ENCODE data around the gene DRGX. TPM values are rescaled to one million over a fixed set of nuclear protein-coding genes. Genes with fewer than 3 reads are reported as not detected.

The DRGX gene
- total and polyA plus RNA-seq, 2 of the 13 experiments (the other 11 are each of a cell fraction or from before 2014, with no cell fraction given) = not detected

DNA sequence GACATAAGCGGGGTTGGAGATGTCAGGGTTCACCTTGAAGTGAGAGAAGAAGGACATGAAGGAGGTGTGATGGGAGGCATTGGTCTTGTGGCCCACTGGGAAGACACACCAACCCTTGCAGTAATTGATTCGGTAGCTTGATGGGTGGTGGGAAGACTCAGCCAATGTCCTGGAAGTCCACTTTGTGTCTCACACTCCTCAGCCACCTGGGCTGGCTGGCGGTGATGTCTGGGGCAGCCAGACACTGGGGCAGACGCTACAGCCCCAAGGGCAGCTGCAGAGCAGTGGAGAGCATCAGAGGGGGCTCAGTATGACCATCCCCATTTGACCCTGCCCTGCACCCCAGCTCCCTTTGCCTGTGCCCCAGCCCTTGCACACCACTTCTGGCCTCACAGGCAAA is 16.7 kb upstream of the DRGX start:
- H3K4me3 ChIP-seq (replicated peaks in 1 of 3; ENCODE audit: insufficient read depth in 1 of 3, low read depth in 2 of 3, low read length in 3 of 3) = no peak overlapping the region
- no peak overlapping the region for H2AFZ ChIP-seq (ENCODE audit: low read length)
- ATAC-seq (no peak), DNase-seq (ENCODE audit: low spot score) (no peak), FAIRE-seq (no peak)
- 0 out of 2 replicates have a peak, but pooled peaks cover 3% of the 10 kb centered on the region for H4K20me1 ChIP-seq (ENCODE audit: insufficient read depth, low read length)
- H3K27me3 ChIP-seq (ENCODE audit: control insufficient read depth in 1 of 2, insufficient read depth in 2 of 2, low read length in 2 of 2) = peaks cover 3 to 29% of the 10 kb centered on the region in 2 experiments; a peak in 4 of 5 replicates
- BruUV-seq (replicated peaks) = no TSS peak
- intact Hi-C loops (cut with micrococcal nuclease; ENCODE audit: unreplicated experiment) = no loop called here
- no peak overlapping the region for H3K27ac ChIP-seq (ENCODE audit: extremely low read length, insufficient read depth, low read length)
- no peaks in the 10 kb centered on the region for H3K79me2 ChIP-seq (ENCODE audit: insufficient read depth, low read length)
- H3K9me3 ChIP-seq (ENCODE audit: low read length) = no peaks in the 10 kb centered on the region
- 0% methylated on average over 3 of the region's 4 CpGs for WGBS (ENCODE audit: low lambda C conversion rate)
- H3K4me2 ChIP-seq (ENCODE audit: low read depth, low read length) = no peak overlapping the region
- no peak overlapping the region for H3K9ac ChIP-seq (ENCODE audit: insufficient read depth, low read depth, low read length)
- H3K36me3 ChIP-seq (replicated peaks in 1 of 2; ENCODE audit: control insufficient read depth in 1 of 2, insufficient read depth in 2 of 2, low read length in 2 of 2) = no peaks in the 10 kb centered on the region
- in situ Hi-C loops (cut with HindIII; ENCODE audit: extremely low pct_ligation_motif_present, low pct_unique_long_range_greater_than_20kb) = no loop called here
- POLR2A ChIA-PET = no interaction called here
- no peaks in the 10 kb centered on the region for H3K4me1 ChIP-seq (ENCODE audit: insufficient read depth, low read length)
- CTCF ChIA-PET (ENCODE audit: low intra/inter-chr PET ratio, low total read pairs) = no interaction called here
- no peak for TF ChIP-seq LRRFIP1 (CRISPR knock-in tag; conservative IDR thresholded peaks at IDR 0.05)
- TF ChIP-seq, protein P1, sequence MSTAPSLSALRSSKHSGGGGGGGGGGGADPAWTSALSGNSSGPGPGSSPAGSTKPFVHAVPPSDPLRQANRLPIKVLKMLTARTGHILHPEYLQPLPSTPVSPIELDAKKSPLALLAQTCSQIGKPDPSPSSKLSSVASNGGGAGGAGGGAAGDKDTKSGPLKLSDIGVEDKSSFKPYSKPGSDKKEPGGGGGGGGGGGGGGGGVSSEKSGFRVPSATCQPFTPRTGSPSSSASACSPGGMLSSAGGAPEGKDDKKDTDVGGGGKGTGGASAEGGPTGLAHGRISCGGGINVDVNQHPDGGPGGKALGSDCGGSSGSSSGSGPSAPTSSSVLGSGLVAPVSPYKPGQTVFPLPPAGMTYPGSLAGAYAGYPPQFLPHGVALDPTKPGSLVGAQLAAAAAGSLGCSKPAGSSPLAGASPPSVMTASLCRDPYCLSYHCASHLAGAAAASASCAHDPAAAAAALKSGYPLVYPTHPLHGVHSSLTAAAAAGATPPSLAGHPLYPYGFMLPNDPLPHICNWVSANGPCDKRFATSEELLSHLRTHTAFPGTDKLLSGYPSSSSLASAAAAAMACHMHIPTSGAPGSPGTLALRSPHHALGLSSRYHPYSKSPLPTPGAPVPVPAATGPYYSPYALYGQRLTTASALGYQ (CRISPR knock-in tag; IDR thresholded peaks at IDR 0.05) = no peak
- TF ChIP-seq HNRNPL (IDR thresholded peaks at IDR 0.05; ENCODE audit: low read depth, low read length) = no peak
- TF ChIP-seq ZNF484 (CRISPR knock-in tag; IDR thresholded peaks at IDR 0.05; ENCODE audit: borderline replicate concordance, low read depth) = no peak
- TF ChIP-seq XRCC5 (optimal IDR thresholded peaks at IDR 0.05; ENCODE audit: low read length) = no peak
- no peak for TF ChIP-seq ARNT (IDR thresholded peaks at IDR 0.05)
- TF ChIP-seq ZNF276 (CRISPR knock-in tag; IDR thresholded peaks at IDR 0.05; ENCODE audit: low read depth) = no peak
- TF ChIP-seq ZNF569 (CRISPR knock-in tag; IDR thresholded peaks at IDR 0.05; ENCODE audit: borderline replicate concordance) = no peak
- TF ChIP-seq ZMAT3 (CRISPR knock-in tag; conservative IDR thresholded peaks at IDR 0.05) = no peak
- no peak for TF ChIP-seq ZNF44 (CRISPR knock-in tag; IDR thresholded peaks at IDR 0.05)
- TF ChIP-seq ZNF576 (CRISPR knock-in tag; IDR thresholded peaks at IDR 0.05) = no peak
- no peak for TF ChIP-seq HOXA7 (CRISPR knock-in tag; IDR thresholded peaks at IDR 0.05)
- no peak for TF ChIP-seq SRSF1 (optimal IDR thresholded peaks at IDR 0.05; ENCODE audit: low read depth, low read length)
- TF ChIP-seq DNMT3B (CRISPR knock-in tag; conservative IDR thresholded peaks at IDR 0.05) = no peak
- TF ChIP-seq DMAP1 (CRISPR knock-in tag; IDR thresholded peaks at IDR 0.05) = no peak
- no peak for TF ChIP-seq ZNF879 (CRISPR knock-in tag; IDR thresholded peaks at IDR 0.05)
- TF ChIP-seq ZNF562 (CRISPR knock-in tag; IDR thresholded peaks at IDR 0.05; ENCODE audit: borderline replicate concordance) = no peak
- no peak for TF ChIP-seq ZNF30 (CRISPR knock-in tag; IDR thresholded peaks at IDR 0.05)

Measured in HepG2 (cell line).